Measurements from ENCODE around the gene PRUNE1. TPM values are rescaled to one million over a fixed set of nuclear protein-coding genes. Genes with fewer than 3 reads are reported as not detected.

The PRUNE1 gene
- total RNA-seq, 1 donor from 2014 or later = 16.7 TPM

DNA sequence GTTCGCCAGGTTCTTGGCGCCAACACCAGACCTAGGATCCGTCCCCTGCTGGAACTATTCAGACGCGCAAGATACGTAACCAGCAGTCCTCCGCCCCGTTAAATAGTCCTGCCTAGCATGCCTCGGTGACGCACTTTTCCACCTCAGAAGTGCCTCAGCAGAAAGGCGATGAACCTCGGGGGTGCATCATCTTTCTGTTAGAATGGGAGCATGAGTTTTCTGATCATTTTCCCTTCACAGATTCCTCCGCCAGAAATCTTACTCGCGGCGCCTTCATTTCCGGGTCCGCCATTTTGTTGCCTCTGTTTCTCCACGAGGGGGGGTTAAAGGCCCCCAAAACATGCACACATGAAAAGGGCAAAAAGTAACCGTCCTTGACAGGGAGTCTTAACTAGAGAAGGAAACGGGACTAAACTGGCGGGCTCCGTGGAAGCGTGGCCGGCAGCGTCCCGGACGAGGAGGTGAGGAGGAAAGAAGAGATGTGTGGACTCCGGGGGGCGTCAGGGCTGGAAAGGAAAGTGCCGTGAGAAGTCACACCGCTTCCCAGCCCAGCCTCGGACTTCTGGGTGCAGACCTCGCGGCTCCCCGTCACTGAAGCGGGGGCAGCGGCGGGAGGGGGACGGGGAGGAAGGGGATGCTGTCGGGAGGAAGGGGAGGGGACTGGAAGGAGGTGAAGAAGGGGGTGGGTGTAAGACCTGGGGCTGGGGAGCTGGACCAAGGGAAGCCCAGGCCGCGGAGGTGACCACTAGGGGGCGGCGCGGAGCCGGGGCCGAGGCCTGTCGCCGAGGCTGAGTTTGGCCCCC lies 62.4 kb downstream of the PRUNE1 start, which contains the start of gene GABPB2:
Gene GABPB2 (plus strand): TSS at position 288 of the 803 bp plus-strand sequence. CDS start 17,429 bp downstream, outside the sequence.
- Mint-ChIP-seq H3K36me3 (ENCODE audit: low read depth, unreplicated experiment) (peaks cover 5% of the 10 kb centered on the region), H3K27me3 (ENCODE audit: unreplicated experiment) (peaks cover 9% of the 10 kb centered on the region), H3K27ac (ENCODE audit: unreplicated experiment) (peak within 1 kb of the TSS; percentile 100), H3K4me1 (ENCODE audit: unreplicated experiment) (peaks cover 9% of the 10 kb centered on the region), H3K9me3 (ENCODE audit: unreplicated experiment) (no peaks in the 10 kb centered on the region), H3K4me3 (ENCODE audit: unreplicated experiment) (peak within 1 kb of the TSS; percentile 92)
- peak; percentile 91 for DNase-seq (ENCODE audit: low spot score)
- TF ChIP-seq, protein P1, sequence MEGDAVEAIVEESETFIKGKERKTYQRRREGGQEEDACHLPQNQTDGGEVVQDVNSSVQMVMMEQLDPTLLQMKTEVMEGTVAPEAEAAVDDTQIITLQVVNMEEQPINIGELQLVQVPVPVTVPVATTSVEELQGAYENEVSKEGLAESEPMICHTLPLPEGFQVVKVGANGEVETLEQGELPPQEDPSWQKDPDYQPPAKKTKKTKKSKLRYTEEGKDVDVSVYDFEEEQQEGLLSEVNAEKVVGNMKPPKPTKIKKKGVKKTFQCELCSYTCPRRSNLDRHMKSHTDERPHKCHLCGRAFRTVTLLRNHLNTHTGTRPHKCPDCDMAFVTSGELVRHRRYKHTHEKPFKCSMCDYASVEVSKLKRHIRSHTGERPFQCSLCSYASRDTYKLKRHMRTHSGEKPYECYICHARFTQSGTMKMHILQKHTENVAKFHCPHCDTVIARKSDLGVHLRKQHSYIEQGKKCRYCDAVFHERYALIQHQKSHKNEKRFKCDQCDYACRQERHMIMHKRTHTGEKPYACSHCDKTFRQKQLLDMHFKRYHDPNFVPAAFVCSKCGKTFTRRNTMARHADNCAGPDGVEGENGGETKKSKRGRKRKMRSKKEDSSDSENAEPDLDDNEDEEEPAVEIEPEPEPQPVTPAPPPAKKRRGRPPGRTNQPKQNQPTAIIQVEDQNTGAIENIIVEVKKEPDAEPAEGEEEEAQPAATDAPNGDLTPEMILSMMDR (IDR thresholded peaks at IDR 0.05; ENCODE audit: unreplicated experiment) = peak; percentile 90

DNA sequence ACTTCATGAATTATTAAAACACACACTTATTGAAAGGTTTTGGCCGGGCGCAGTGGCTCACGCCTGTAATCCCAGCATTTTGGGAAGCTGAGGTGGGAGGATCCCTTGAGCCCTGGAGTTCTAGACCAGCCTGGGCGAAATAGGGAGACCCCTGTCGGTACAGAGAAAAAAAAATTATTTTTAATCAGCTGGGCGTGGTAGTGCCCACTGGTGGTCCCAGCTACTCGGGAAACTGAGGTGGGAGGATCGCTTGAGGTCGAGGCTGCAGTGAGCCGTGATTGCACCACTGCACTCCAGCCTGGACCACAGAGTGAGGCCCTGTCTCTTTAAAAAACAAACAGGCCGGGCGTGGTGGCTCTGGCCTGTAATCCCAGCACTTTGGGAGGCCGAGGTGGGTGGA lies 64.0 kb downstream of the PRUNE1 start:
- H3K4me3 Mint-ChIP-seq (ENCODE audit: unreplicated experiment) = no peak overlapping the region
- H3K36me3 Mint-ChIP-seq (ENCODE audit: low read depth, unreplicated experiment) = no peaks in the 10 kb centered on the region
- TF ChIP-seq, protein P1 (IDR thresholded peaks at IDR 0.05; ENCODE audit: unreplicated experiment) = no peak
- no peaks in the 10 kb centered on the region for H3K9me3 Mint-ChIP-seq (ENCODE audit: unreplicated experiment)
- peaks cover 9% of the 10 kb centered on the region for H3K27me3 Mint-ChIP-seq (ENCODE audit: unreplicated experiment)
- no peak for DNase-seq (ENCODE audit: low spot score)
- peak overlapping the region; percentile 54 for H3K27ac Mint-ChIP-seq (ENCODE audit: unreplicated experiment)
- peaks cover 9% of the 10 kb centered on the region for H3K4me1 Mint-ChIP-seq (ENCODE audit: unreplicated experiment)

Other genes with a start within 250 kb of the PRUNE1 start
- gene CTSS, start 242.7 kb upstream of the PRUNE1 start, total RNA-seq (ENCODE audit: unreplicated experiment) = 0.33 TPM
- 110 TPM for gene CTSK, start 200.2 kb upstream of the PRUNE1 start, total RNA-seq (ENCODE audit: unreplicated experiment)
- gene ARNT, start 131.8 kb upstream of the PRUNE1 start, total RNA-seq (ENCODE audit: unreplicated experiment) = 40.3 TPM
- not detected for gene CTXND2, start 121.3 kb upstream of the PRUNE1 start, total RNA-seq (ENCODE audit: unreplicated experiment)
- 50.6 TPM for gene SETDB1, start 82.1 kb upstream of the PRUNE1 start, total RNA-seq (ENCODE audit: unreplicated experiment)
- gene CERS2, start 33.6 kb upstream of the PRUNE1 start, total RNA-seq (ENCODE audit: unreplicated experiment) = 186 TPM
- not detected for gene ANXA9, start 26.2 kb upstream of the PRUNE1 start, total RNA-seq (ENCODE audit: unreplicated experiment)
- gene MINDY1, start 1.5 kb upstream of the PRUNE1 start, total RNA-seq (ENCODE audit: unreplicated experiment) = 11.2 TPM
- gene BNIPL, start 28.1 kb downstream of the PRUNE1 start, total RNA-seq (ENCODE audit: unreplicated experiment) = 1.5 TPM
- gene C1orf56, start 39.3 kb downstream of the PRUNE1 start, total RNA-seq (ENCODE audit: unreplicated experiment) = 1.0 TPM
- gene CDC42SE1, start 51.2 kb downstream of the PRUNE1 start, total RNA-seq (ENCODE audit: unreplicated experiment) = 180 TPM
- gene MLLT11, start 51.9 kb downstream of the PRUNE1 start, total RNA-seq (ENCODE audit: unreplicated experiment) = 27.8 TPM
- gene GABPB2, start 62.3 kb downstream of the PRUNE1 start, total RNA-seq (ENCODE audit: unreplicated experiment) = 4.1 TPM
- 214 TPM for gene SEMA6C, start 138.2 kb downstream of the PRUNE1 start, total RNA-seq (ENCODE audit: unreplicated experiment)
- gene TNFAIP8L2, start 148.2 kb downstream of the PRUNE1 start, total RNA-seq (ENCODE audit: unreplicated experiment) = 1.6 TPM
- gene LYSMD1, start 157.5 kb downstream of the PRUNE1 start, total RNA-seq (ENCODE audit: unreplicated experiment) = 7.5 TPM
- gene SCNM1, start 157.7 kb downstream of the PRUNE1 start, total RNA-seq (ENCODE audit: unreplicated experiment) = 48.3 TPM
- 1.1 TPM for gene TMOD4, start 167.5 kb downstream of the PRUNE1 start, total RNA-seq (ENCODE audit: unreplicated experiment)
- gene VPS72, start 181.7 kb downstream of the PRUNE1 start, total RNA-seq (ENCODE audit: unreplicated experiment) = 83.5 TPM
- gene PIP5K1A, start 190.1 kb downstream of the PRUNE1 start, total RNA-seq (ENCODE audit: unreplicated experiment) = 75.9 TPM
- gene PSMD4, start 246.3 kb downstream of the PRUNE1 start, total RNA-seq (ENCODE audit: unreplicated experiment) = 186 TPM